Measurements from ENCODE around the gene MT1HL1. TPM values are rescaled to one million over a fixed set of nuclear protein-coding genes. Genes with fewer than 3 reads are reported as not detected.

Gene MT1HL1
- total RNA-seq, 1 donor from 2014 or later: not detected

DNA sequence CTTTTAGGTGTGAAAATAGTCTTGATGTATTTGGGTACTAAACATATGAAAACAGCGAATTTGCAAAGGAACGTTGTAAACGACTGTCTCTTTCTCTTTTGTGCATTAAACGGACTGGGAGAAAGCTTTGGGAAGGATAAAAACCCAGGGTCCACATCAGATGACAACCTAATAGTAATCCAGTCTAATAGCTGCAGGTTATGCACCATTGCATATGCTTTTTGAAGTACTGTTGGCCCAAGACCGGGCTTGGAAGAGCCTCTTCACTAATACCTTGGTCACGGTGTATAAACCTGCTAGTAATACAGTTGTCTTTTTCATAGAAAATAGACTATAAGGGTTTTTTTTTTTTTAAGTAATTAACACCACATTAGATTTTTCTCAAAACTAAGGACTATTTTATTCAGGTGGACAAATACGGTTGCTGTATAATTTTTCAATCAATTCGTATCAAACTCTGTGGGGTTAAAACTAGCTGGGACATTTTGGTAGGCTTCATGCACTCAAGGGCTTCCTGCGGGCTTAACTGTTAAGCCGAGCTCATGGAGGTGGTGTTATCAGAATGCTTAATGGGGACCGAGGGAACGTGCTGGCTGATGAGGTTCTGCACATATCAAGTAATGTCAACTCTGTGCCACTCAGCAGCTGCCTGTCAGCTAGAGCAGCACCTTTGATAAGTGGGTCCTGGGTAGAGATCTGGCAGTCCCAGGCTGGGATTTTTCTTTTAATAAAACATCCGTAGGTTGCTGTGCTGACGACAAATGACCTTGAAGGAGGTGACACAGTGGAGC lies 39.8 kb upstream of the MT1HL1 start:
- peak overlapping the region; percentile 68 for H3K4me3 Mint-ChIP-seq (ENCODE audit: low read depth)
- H3K36me3 Mint-ChIP-seq (ENCODE audit: insufficient read depth): no peaks in the 10 kb centered on the region
- H3K9me3 Mint-ChIP-seq (ENCODE audit: low read depth): no peaks in the 10 kb centered on the region
- no peak for DNase-seq (ENCODE audit: low spot score, unreplicated experiment)
- TF ChIP-seq, protein P1, sequence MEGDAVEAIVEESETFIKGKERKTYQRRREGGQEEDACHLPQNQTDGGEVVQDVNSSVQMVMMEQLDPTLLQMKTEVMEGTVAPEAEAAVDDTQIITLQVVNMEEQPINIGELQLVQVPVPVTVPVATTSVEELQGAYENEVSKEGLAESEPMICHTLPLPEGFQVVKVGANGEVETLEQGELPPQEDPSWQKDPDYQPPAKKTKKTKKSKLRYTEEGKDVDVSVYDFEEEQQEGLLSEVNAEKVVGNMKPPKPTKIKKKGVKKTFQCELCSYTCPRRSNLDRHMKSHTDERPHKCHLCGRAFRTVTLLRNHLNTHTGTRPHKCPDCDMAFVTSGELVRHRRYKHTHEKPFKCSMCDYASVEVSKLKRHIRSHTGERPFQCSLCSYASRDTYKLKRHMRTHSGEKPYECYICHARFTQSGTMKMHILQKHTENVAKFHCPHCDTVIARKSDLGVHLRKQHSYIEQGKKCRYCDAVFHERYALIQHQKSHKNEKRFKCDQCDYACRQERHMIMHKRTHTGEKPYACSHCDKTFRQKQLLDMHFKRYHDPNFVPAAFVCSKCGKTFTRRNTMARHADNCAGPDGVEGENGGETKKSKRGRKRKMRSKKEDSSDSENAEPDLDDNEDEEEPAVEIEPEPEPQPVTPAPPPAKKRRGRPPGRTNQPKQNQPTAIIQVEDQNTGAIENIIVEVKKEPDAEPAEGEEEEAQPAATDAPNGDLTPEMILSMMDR (IDR thresholded peaks at IDR 0.05; ENCODE audit: unreplicated experiment): no peak
- H3K27ac Mint-ChIP-seq: no peak overlapping the region
- H3K27me3 Mint-ChIP-seq: peaks cover 49% of the 10 kb centered on the region
- peaks cover 6% of the 10 kb centered on the region for H3K4me1 Mint-ChIP-seq (ENCODE audit: low read depth)

DNA sequence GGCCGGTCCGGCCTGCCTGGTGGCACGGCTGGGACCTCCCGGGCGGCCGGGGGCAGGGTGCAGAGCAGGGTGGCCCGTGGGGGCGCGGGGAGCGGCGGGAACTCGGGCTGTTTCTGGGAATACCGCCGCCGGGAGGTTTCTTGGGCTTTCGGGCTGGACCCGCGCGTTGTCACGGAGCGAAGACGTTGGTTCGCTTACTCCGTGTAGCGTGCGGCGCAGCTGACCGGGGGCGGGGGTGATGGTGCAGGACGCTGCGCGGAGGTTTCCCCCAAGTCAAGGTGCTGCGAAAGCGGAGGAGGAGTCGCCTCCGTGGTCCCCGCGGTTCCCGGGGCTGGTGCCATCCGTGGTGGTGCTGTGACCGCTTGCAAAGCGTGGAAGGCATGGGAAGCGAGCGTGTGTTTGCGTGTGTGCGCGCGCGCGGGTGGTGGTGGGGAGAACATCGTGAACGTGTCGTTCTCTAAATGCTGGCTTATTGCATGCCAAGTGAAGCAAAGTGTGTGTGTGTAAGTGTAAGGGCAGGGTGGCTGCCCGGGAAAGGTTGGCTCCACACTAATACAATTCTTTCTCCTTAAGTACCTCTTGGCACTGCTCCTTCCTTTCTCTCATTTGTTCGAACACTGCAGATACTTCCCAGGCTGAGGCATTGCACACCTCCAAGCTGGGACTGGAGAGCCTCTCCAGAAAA lies 38.8 kb upstream of the MT1HL1 start:
- DNase-seq (ENCODE audit: low spot score, unreplicated experiment): peak; percentile 17
- TF ChIP-seq, protein P1 (IDR thresholded peaks at IDR 0.05; ENCODE audit: unreplicated experiment): no peak
- H3K4me3 Mint-ChIP-seq (ENCODE audit: low read depth): peak overlapping the region; percentile 68
- H3K27ac Mint-ChIP-seq: no peak overlapping the region
- no peaks in the 10 kb centered on the region for H3K9me3 Mint-ChIP-seq (ENCODE audit: low read depth)
- H3K36me3 Mint-ChIP-seq (ENCODE audit: insufficient read depth): no peaks in the 10 kb centered on the region
- H3K27me3 Mint-ChIP-seq: peaks cover 49% of the 10 kb centered on the region
- peaks cover 6% of the 10 kb centered on the region for H3K4me1 Mint-ChIP-seq (ENCODE audit: low read depth)

DNA sequence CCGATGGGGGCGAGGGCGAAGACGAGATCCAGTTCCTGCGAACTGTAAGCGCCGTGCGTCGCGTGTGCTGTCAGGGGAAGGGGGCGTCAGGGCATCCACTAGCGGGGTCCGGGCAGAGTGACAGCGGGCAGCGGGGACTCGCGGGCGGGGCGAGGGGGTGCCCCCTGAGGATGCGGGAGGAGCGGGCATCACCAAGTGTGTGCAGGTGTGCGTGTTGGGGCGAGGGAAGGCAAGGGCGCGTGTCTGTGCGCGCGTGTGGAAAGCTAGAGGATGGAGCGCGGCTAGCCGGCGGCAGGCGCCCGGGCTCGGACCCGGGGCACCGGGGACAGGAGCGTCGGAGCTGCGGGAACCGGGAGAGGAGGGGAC lies 38.3 kb upstream of the MT1HL1 start:
- H3K4me3 Mint-ChIP-seq (ENCODE audit: low read depth): peak overlapping the region; percentile 68
- H3K4me1 Mint-ChIP-seq (ENCODE audit: low read depth): peaks cover 6% of the 10 kb centered on the region
- no peaks in the 10 kb centered on the region for H3K9me3 Mint-ChIP-seq (ENCODE audit: low read depth)
- DNase-seq (ENCODE audit: low spot score, unreplicated experiment): no peak
- H3K36me3 Mint-ChIP-seq (ENCODE audit: insufficient read depth): no peaks in the 10 kb centered on the region
- H3K27ac Mint-ChIP-seq: no peak overlapping the region
- H3K27me3 Mint-ChIP-seq: peaks cover 49% of the 10 kb centered on the region
- TF ChIP-seq, protein P1 (IDR thresholded peaks at IDR 0.05; ENCODE audit: unreplicated experiment): no peak

DNA sequence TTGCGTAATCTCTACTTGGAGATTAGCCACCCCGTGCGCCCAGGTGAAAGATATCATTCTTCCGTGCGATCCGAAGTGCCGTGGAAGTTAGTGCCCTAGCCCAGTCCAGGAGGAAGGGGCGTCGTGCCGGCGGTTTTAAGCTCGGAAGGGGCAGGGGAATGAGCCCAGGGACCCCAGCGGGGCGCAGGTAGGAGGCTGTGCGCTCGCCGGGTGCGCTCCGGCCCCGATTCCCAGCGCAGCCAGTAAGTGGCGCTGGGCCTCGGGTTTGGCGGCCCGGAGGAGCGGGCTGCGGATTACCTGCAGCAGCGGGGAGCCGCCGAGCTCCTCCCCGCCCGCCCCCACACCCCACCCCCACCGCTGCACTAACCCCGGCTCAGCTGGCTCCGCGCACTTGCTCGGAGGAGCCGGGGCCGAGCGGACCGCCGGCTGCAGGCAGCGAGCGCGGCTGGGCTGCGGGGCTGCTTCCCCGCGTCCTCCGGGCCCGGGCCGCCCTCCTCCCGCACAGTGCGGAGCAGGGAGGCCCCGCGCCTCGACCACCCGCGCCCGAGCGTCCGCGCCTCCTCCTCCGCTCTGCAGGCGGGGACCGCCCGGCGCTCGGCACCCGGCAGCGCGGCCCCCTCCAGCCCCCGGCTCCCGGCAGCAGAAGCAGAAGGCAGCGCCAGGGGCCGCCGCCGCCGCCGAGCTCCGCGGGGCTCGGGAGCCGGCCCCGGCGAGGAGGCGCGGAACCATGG lies 37.7 kb upstream of the MT1HL1 start, which contains the start of gene RYR2:
Gene RYR2, plus strand, starts transcription at position 390 of the 731 bp plus-strand sequence. Its CDS starts 338 bp downstream, at position 728.
- H3K4me3 Mint-ChIP-seq (ENCODE audit: low read depth): peak within 1 kb of the TSS; percentile 68
- peak; percentile 42 for DNase-seq (ENCODE audit: low spot score, unreplicated experiment)

More for the DNA sequence above, 37.7 kb upstream of the MT1HL1 start, which contains the start of gene RYR2:
- H3K9me3 Mint-ChIP-seq (ENCODE audit: low read depth): no peaks in the 10 kb centered on the region
- H3K27ac Mint-ChIP-seq: no peak within 1 kb of the TSS
- peaks cover 49% of the 10 kb centered on the region for H3K27me3 Mint-ChIP-seq
- no peaks in the 10 kb centered on the region for H3K36me3 Mint-ChIP-seq (ENCODE audit: insufficient read depth)
- TF ChIP-seq, protein P1 (IDR thresholded peaks at IDR 0.05; ENCODE audit: unreplicated experiment): peak; percentile 76
- H3K4me1 Mint-ChIP-seq (ENCODE audit: low read depth): peaks cover 6% of the 10 kb centered on the region

Measured in progenitor cell of endocrine pancreas (in vitro differentiated cells).